Breast epithelium (tissue), 4 donors: ENCODE results near the gene PSMB11. TPM values are rescaled to one million over a fixed set of nuclear protein-coding genes. Genes with fewer than 3 reads are reported as not detected.
"Not testable (repeated sequence)": the region's sequence is repeated elsewhere in the genome, so short reads cannot be mapped to it uniquely, and the experiment has no call there.

Experiments
- DNase-seq, 2 donors: peaks; one replicate each; pipeline ENCODE4 v3.0.0-alpha.2; 2019; ENCODE audit warnings: low spot score in 2 of 2
- H3K27ac ChIP-seq, 2 donors: fragments of 200-600 bp; sonication (generic) in 1 of 2; one replicate each; pipeline ENCODE4 v1.5.1; 2016 to 2019; ENCODE audit warnings: mild to moderate bottlenecking in 1 of 2
- H3K27me3 ChIP-seq, 2 donors: fragments of 200-600 bp; sonication (generic) in 1 of 2; one replicate each; pipeline versions ENCODE4 v1.5.1 to v1.6.0; 2017 to 2019; ENCODE audit warnings: control low read depth in 1 of 2, mild to moderate bottlenecking in 1 of 2
- H3K36me3 ChIP-seq: fragments of 200-600 bp; one replicate; pipeline ENCODE4 v1.5.1; 2019
- H3K4me1 ChIP-seq, 2 donors: fragments of 200-600 bp; sonication (generic); one replicate each; pipeline ENCODE4 v1.5.1; 2016 to 2019; ENCODE audit warnings: control low read depth in 1 of 2
- H3K4me3 ChIP-seq, 3 donors: fragments of 200-600 bp; sonication (generic); 1 replicate in 2 of 3; 2 replicates in 1 of 3; pipeline ENCODE4 v1.5.1; 2016 to 2019; ENCODE audit warnings: mild to moderate bottlenecking in 3 of 3, moderate library complexity in 2 of 3
- H3K9me3 ChIP-seq, 2 donors: fragments of 200-600 bp; sonication (generic) in 1 of 2; one replicate each; pipeline ENCODE4 v1.5.1; 2016 to 2019; ENCODE audit warnings: control low read depth in 1 of 2
- POLR2A ChIP-seq: fragments of 450-650 bp; IDR thresholded peaks from one replicate; pipeline ENCODE4 v1.6.1; 2016; ENCODE audit warnings: antibody characterized with exemption, mild to moderate bottlenecking, moderate library complexity
- POLR2AphosphoS5 ChIP-seq, 3 donors: sonication (generic); formaldehyde crosslinking; IDR thresholded peaks; one replicate each; pipeline ENCODE4 v1.6.1; 2017; ENCODE audit warnings: antibody characterized with exemption in 3 of 3
- intact Hi-C: fragments of 100-400 bp; cut with DNase I; formaldehyde crosslinking; loops from one replicate; pipeline ENCODE4 v1.15.1; 2023; ENCODE audit warnings: low total_unique reads
- total RNA-seq, 3 donors: library from RNA; depleted of rRNA; stranded (reverse); fragments of >200 nt; gene quantifications; one replicate each; pipeline ENCODE4 v1.1.0, GENCODE V29; 2016
- TF ChIP-seq, protein P1 (sequence below), 3 donors: fragments of 450-650 bp; IDR thresholded peaks; one replicate each; pipeline ENCODE4 v1.5.1; 2016 to 2017; ENCODE audit warnings: antibody characterized with exemption in 3 of 3, mild to moderate bottlenecking in 3 of 3, moderate library complexity in 3 of 3

Gene PSMB11
- total RNA-seq, 3 donors from 2014 or later = not detected

- H3K4me3 ChIP-seq = no peak overlapping the region
- H3K27ac ChIP-seq = no peak overlapping the region
- H3K36me3 ChIP-seq = no peaks in the 10 kb centered on the region
- intact Hi-C loops = no loop called here
- H3K9me3 ChIP-seq = no peaks in the 10 kb centered on the region
- no peak for DNase-seq
- TF ChIP-seq, protein P1, sequence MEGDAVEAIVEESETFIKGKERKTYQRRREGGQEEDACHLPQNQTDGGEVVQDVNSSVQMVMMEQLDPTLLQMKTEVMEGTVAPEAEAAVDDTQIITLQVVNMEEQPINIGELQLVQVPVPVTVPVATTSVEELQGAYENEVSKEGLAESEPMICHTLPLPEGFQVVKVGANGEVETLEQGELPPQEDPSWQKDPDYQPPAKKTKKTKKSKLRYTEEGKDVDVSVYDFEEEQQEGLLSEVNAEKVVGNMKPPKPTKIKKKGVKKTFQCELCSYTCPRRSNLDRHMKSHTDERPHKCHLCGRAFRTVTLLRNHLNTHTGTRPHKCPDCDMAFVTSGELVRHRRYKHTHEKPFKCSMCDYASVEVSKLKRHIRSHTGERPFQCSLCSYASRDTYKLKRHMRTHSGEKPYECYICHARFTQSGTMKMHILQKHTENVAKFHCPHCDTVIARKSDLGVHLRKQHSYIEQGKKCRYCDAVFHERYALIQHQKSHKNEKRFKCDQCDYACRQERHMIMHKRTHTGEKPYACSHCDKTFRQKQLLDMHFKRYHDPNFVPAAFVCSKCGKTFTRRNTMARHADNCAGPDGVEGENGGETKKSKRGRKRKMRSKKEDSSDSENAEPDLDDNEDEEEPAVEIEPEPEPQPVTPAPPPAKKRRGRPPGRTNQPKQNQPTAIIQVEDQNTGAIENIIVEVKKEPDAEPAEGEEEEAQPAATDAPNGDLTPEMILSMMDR (IDR thresholded peaks at IDR 0.05) = no peak
- TF ChIP-seq POLR2AphosphoS5 (IDR thresholded peaks at IDR 0.05) (no peak), POLR2A (no peak)
- H3K4me1 ChIP-seq = peaks cover 0 to 5% of the 10 kb centered on the region in 2 donors
- no peaks in the 10 kb centered on the region for H3K27me3 ChIP-seq
Measured at GRCh38 chr14:23008831-23009230, 33.2 kb upstream of the PSMB11 start.

DNA sequence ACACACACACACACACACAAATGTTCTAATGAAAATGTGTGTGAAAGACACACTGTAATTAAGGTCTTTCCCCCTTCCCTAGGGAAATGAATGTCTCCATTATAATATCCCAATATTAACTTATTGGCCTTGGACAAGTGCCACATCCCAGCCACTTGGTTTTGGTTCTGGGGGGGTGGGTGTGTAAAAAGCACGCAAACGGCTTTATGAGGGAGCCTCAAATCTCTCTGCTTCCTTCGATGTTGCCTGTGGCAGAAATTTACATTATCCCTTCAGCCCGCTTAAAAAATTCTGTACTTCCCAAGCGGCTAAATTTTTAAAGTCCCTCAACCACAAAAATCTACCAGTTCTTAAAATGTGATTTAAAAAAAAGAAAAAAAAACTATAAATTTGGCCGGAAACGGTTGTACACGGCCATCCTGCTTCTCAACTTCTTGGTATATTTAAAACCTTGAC, 32.5 kb upstream of the PSMB11 start:
- H3K27ac ChIP-seq = peak overlapping the region; percentile 32 to 90
- H3K36me3 ChIP-seq = no peaks in the 10 kb centered on the region
- peaks cover 0 to 5% of the 10 kb centered on the region in 2 donors for H3K4me1 ChIP-seq
- no peak for DNase-seq
- TF ChIP-seq, protein P1 (IDR thresholded peaks at IDR 0.05) = no peak
- TF ChIP-seq POLR2AphosphoS5 (IDR thresholded peaks at IDR 0.05) (peak in 1 of 3 donors; percentile 1), POLR2A (no peak)
- no peaks in the 10 kb centered on the region for H3K27me3 ChIP-seq
- H3K9me3 ChIP-seq = no peaks in the 10 kb centered on the region
- intact Hi-C loops = no loop called here
- H3K4me3 ChIP-seq = peak overlapping the region; percentile 47 to 78 (median 56)

DNA sequence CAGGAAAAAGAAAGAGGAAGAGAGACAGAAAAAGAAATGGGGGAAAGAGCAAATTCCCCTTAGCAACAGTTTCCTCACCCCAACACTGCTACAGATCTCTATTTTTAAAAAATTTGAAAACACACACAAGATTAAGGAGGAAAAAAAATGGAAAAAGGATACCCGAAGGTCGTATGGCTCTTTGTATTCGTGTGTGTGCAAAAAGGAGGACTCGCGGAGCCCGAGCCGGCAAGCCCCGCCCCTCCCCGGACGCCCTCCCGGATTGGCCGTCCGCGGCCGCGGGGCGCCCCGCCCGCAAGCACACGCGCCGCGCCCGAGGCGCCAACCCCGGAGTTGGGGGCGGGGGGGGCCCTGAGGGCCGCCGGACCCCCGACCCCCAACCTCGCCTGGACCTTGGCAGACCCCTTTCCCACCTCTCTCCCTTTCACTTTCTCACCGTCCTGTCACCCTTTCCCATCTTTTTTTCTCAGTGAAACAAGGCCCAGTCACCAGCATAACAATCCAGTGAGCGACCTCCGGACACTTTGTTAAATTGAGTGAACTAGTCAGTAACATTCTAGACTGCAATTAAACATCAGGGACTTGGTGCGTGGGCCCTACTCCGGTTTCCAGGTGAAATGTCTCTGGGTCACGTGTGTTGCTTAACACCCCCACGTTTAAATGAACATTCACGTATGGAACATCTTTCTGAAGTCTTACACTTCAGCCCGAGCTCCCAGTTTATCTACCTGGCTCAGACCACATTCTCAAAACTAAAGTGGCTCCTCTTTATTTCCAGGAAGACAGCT, 31.9 kb upstream of the PSMB11 start, which contains the start of gene C14orf93:
TSS of gene C14orf93 (minus strand) at position 205 of the 788 bp plus-strand sequence. CDS start 11,120 bp downstream, outside the sequence.
- H3K4me1 ChIP-seq = peaks cover 0 to 5% of the 10 kb centered on the region in 2 donors
- no peaks in the 10 kb centered on the region for H3K9me3 ChIP-seq
- peak; percentile 70 to 82 for DNase-seq
- H3K36me3 ChIP-seq = no peaks in the 10 kb centered on the region
- H3K4me3 ChIP-seq = peak within 1 kb of the TSS; percentile 47 to 78 (median 56)
- intact Hi-C loops = no loop called here
- H3K27ac ChIP-seq = peak within 1 kb of the TSS; percentile 90 to 92
- TF ChIP-seq, protein P1 (IDR thresholded peaks at IDR 0.05) = no peak
- peak in 1 of 3 donors; percentile 4 for TF ChIP-seq POLR2AphosphoS5 (IDR thresholded peaks at IDR 0.05)
- H3K27me3 ChIP-seq = no peaks in the 10 kb centered on the region

GRCh38 chr14:23013054-23013748, 28.8 kb upstream of the PSMB11 start:
- H3K4me1 ChIP-seq = no peaks in the 10 kb centered on the region
- intact Hi-C loops = no loop called here
- no peak overlapping the region for H3K4me3 ChIP-seq
- no peaks in the 10 kb centered on the region for H3K9me3 ChIP-seq
- no peaks in the 10 kb centered on the region for H3K36me3 ChIP-seq
- no peak overlapping the region for H3K27ac ChIP-seq
- no peaks in the 10 kb centered on the region for H3K27me3 ChIP-seq
- TF ChIP-seq, protein P1 (IDR thresholded peaks at IDR 0.05) = no peak
- TF ChIP-seq POLR2A (no peak), POLR2AphosphoS5 (IDR thresholded peaks at IDR 0.05) (no peak)
- no peak for DNase-seq

GRCh38 chr14:23013749-23014054, 28.3 kb upstream of the PSMB11 start:
- not testable (repeated sequence) for DNase-seq, H3K27ac ChIP-seq, H3K36me3 ChIP-seq, H3K9me3 ChIP-seq, H3K4me3 ChIP-seq, H3K4me1 ChIP-seq, H3K27me3 ChIP-seq
- intact Hi-C loops = loop anchor here (1.0 kb wide), 1 partner anchor 13 kb away; no protein-coding TSS in a partner anchor
